HL-60/S4 (cell line): ENCODE results near the gene NUBPL.
"Not testable (repeated sequence)": the region's sequence is repeated elsewhere in the genome, so short reads cannot be mapped to it uniquely, and the experiment has no call there.

ENCODE experiments used
- in situ Hi-C: fragments of 300-500 bp; cut with MboI; formaldehyde crosslinking; loops from 2 replicates; pipeline ENCODE4 v1.14.3; 2022; ENCODE audit warnings: low sequenced_read_pairs

NUBPL gene

DNA sequence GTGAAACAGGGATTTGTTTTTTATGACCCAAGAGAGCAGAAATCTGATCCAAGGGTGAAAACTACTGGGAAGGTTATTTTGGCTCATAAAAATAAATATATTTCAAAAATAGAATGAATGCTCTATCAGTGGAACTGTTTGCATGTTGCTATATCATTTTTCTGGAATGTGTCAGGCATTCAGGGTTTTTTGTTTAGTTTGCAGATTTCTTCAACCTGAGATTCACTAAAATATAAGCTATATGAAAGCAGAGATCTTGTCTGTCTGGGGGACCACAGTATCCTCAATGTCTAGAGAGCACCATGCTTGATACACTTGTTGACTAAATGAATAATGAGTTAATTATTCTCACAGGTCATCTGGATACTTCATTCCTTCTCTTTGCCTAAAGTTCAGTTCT, 165.1 kb downstream of the NUBPL start:
- in situ Hi-C loops, result no loop called here

- in situ Hi-C loops, result no loop called here
Observed at GRCh38 chr14:31727797-31728196, 166.6 kb downstream of the NUBPL start.

DNA sequence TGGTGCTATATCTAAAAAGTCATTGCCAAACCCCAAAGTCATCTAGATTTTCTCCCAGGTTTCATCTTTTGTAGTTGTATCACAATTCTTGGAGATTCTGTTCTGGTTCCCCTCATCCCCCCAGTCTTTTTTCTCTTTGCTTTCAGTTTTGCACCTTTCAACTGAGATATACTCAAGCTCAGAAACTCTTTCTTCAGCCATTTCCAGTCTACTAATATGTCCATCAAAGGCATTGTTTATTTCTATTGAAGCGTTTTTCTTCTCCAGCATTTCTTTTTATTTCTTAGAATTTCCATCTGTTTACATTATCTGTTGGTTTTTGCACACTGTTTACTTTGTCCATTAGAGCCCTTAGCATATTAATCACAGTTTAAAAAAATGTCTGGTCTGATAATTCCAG, 179.5 kb downstream of the NUBPL start:
- in situ Hi-C loops, result no loop called here

- in situ Hi-C loops, result no loop called here
Observed at GRCh38 chr14:31745741-31746140, 184.5 kb downstream of the NUBPL start.

DNA sequence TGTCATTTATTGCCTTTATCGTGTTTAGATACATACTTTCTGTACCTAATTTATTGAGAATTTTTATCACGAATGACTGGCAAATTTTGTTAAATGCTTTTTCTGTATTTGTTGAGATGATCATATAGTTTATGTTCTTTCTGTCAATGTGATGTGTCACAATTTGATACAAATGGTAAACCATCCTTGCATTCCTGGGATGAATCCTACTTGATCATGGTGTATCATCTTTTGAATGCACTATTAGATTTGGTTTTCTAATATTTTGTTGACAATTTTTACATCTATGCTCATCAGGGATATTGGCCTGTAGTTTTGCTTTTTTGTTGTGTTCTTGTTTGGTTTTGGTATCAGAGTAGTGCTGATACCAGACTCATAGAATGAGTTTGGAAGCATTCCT, 185.1 kb downstream of the NUBPL start:
- in situ Hi-C loops, result no loop called here

- in situ Hi-C loops, result no loop called here
Observed at GRCh38 chr14:31749275-31749674, 188.1 kb downstream of the NUBPL start.

GRCh38 chr14:31751047-31751446, 189.8 kb downstream of the NUBPL start:
- in situ Hi-C loops, result not testable (repeated sequence)

DNA sequence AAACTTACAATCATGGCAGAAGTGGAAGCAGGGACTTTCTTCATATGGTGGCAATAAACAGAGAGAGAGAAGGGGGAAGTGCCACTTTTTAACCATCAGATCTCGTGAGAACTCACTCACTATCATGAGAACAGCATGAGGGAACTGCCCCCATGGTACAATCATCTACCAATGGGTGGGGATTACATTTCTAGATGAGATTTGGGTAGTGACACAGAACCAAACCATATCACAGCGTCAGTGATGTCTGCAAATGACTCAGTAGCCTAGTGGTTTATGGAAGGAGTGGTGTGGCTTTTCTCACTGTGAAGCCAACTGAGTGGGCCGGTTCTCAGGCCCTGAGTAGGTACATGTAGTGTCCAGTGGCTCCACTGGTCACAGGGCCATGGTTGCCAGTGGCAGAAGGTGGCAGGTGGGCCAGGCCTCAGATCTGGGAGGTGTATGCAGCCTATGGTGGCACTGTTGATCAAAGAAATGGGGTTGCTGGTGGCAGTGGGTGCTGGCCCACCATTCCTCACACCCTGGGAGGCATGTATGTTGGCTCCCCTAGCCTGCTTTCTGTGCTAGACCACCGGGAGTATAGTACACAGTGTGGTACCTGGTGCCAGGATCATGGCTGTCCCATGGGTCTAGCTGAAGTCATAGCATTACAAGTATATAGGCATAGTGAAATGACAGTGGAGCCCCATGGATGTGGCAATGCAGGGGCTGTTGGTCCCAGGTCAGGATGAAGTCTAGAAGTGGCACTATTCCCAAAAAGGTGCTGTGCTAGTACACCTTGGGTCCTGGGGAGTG, 191.9 kb downstream of the NUBPL start:
- in situ Hi-C loops, result no loop called here

GRCh38 chr14:31758941-31759340, 197.7 kb downstream of the NUBPL start:
- in situ Hi-C loops, result no loop called here

DNA sequence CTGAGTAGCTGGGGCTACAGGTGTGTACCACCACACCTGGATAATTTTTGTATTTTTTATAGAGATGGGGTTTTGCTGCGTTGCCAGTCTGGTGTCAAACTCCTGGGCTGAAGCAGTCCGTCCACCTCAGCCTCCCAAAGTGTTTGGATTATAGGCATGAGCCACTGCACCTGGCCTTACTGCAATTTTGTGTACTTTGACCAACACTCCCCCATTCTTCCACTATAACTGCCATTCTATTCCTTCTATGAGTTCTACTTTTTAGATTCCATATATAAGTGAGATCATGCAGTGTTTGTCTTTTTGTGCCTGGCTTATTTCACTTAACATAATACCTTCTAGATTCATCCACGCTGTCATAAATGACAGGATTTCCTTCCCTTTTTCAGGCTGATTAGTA, 199.1 kb downstream of the NUBPL start:
- in situ Hi-C loops, result no loop called here

- in situ Hi-C loops, result no loop called here
Observed at GRCh38 chr14:31761325-31761724, 200.1 kb downstream of the NUBPL start.

DNA sequence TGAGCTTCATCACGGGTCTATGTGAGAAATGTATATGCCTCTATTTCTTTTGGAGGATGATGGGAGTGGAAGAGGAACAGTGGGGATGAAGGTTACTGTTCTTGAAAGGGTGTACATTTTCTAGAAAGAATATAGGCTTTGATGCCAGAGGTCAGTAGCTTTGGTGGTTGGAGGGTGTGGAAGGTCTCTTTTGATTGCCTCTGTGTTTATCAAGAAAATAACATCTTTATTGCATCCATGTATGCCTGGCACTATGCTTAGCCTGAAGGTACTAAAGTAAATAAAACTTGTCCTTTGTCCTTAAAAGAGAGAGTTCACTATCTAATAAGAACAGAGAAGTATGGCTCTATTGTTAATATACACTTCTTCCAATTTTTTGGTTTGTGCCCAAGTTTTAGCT, 201.8 kb downstream of the NUBPL start:
- in situ Hi-C loops, result no loop called here

DNA sequence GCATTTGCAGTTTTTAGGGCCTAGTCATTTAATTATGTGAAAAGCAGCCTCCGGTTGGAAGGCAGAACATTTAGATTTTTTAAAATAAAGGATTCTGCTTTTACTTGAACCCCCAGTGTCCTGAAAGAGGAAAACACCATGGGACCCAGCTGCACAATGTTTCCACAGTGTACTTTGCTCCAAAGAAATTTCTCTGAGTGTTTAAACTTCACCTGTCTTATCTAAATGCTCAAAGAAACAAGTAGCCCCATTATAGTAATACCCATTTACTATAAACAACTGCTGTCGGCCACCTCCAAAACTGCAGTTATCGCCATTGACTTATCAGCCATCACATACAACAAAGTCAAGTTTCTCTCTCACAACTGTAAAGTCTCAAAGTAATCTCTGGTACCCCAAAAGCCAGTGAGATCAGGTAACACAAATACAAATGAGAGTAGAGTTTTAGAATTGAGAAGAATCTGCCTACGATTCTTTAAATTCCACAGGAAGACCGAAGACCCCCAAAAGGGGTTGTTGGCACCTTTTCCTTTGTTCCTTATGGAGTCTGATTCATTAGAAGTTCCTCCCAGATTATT, 205.2 kb downstream of the NUBPL start:
- in situ Hi-C loops, result no loop called here

- in situ Hi-C loops, result no loop called here
Observed at GRCh38 chr14:31768355-31768754, 207.2 kb downstream of the NUBPL start.

- in situ Hi-C loops, result no loop called here
Observed at GRCh38 chr14:31770271-31770670, 209.1 kb downstream of the NUBPL start.

DNA sequence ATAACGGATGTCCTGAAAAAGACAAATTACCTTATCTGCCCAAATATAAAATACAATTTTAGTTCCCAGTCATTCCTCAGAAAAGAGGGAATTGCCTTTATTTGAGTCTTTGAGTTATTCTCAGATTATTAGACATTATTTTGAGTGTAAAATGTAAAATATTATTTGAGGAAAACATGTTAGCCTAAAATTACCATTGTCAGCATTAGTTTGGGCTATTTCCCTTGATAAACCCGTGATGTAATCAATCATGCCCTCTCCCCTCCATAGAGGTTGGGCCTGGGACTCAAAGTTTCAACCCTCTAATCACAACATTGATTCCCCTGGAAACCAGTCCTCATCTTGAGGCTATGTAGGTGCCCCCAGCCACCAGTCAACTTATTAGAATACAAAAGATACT, 213.4 kb downstream of the NUBPL start:
- in situ Hi-C loops, result no loop called here

DNA sequence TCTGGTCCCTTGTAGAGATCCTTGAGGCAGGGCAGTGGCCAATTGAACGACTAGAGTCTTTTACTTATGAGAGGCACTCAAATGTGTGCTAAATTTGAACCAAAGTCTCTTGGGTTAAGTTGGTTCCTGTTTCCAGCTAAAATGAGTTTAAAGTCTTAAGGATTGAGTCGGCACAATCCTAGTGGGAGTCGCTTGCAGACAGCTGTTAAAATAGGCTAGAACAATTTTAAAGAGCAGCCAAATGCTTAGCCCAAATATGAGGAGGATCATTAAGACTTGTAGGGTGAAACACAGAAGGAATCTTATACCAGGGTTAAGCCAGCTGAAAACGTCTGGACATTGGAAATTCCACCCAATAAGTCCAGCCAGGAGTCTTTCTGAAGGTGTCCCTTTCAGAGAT, 216.1 kb downstream of the NUBPL start:
- in situ Hi-C loops, result no loop called here

- in situ Hi-C loops, result no loop called here
Observed at GRCh38 chr14:31781578-31781977, 220.4 kb downstream of the NUBPL start.

DNA sequence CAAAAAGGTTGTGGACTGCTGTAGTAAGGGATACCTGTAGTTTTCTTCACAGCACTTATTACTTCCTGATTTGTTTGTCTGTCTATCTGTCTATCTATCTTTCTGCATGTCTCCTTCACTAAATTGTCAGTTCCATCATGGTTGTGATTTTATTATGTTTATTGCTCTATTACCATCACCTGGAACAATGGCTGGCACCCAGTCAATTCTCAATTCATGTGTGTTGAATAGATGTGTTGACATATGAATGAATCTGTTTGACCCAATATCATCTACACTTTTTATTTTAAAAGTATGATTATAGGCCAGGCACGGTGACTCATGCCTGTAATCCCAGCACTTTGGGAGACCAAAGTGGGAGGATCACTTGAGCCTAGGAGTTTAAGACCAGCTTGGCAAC, 224.4 kb downstream of the NUBPL start:
- in situ Hi-C loops, result no loop called here

DNA sequence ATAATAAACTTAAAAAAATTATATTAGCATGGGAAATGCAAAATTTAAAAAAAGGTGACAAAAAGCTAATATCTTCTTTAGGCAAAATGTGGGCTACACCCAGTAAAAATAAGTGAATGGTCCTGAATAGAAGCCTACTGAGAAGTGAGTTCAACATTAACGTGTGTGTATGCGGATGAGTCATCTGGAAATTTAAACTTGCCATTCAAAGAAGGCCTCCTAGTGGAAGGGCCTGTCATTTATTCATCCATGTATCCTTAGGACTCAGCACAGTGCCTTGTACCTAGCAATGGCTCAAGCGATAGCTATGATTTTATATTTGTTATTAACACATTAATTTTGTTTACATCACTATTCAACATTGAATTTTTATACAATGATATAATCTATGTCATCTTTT, 226.2 kb downstream of the NUBPL start:
- in situ Hi-C loops, result no loop called here

DNA sequence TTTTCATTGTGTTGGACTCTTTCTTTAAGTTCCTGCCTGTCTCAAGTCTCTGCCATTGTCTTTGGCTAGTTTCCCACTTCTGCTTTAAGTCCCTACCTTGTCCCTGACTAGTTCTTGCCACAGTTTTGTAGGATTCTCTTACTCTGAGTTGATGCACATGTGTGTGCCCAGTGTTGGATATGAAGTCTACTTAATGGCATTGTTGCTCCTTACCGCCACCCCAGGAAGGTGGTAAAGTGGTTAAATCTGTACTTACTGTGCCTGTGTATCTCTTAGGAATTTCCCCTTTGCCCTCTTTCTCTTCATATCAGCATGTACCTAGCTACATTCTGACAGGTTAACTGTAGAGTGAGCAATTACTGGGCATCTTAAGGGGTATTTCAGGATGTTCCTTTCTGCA, 227.1 kb downstream of the NUBPL start:
- in situ Hi-C loops, result no loop called here

- in situ Hi-C loops, result no loop called here
Observed at GRCh38 chr14:31792726-31793125, 231.5 kb downstream of the NUBPL start.

- in situ Hi-C loops, result not testable (repeated sequence)
Observed at GRCh38 chr14:31797946-31798345, 236.7 kb downstream of the NUBPL start.
